Loucy (cell line): ENCODE measurements around the gene CREBBP.

ENCODE experiments used
- H2AFZ ChIP-seq: fragments of 200-600 bp; sonication (generic); 2 replicates; pipeline ENCODE4 v1.6.0; 2016; ENCODE audit warnings: antibody characterized with exemption, mild to moderate bottlenecking, low read length, moderate library complexity
- H3F3A ChIP-seq: fragments of 200-600 bp; 2 replicates; pipeline ENCODE4 v1.6.0; 2016; ENCODE audit warnings: antibody characterized with exemption, low read depth, mild to moderate bottlenecking
- H3K27me3 ChIP-seq: fragments of 200-600 bp; sonication (generic); 2 replicates; pipeline ENCODE4 v1.6.1; 2014; ENCODE audit warnings: low read length, mild to moderate bottlenecking; ENCODE audit not compliant: insufficient read depth, poor library complexity, severe bottlenecking
- H3K36me3 ChIP-seq: fragments of 200-600 bp; sonication (generic); 2 replicates; pipeline ENCODE4 v1.6.1; 2016; ENCODE audit warnings: low read length; ENCODE audit not compliant: insufficient read depth
- H3K4me1 ChIP-seq: fragments of 200-600 bp; sonication (generic); 2 replicates; pipeline ENCODE4 v1.5.1; 2014; ENCODE audit warnings: low read length, mild to moderate bottlenecking; ENCODE audit not compliant: insufficient read depth, poor library complexity, severe bottlenecking
- H3K4me2 ChIP-seq: fragments of 200-600 bp; sonication (generic); 2 replicates; pipeline ENCODE4 v1.6.0; 2014; ENCODE audit warnings: antibody characterized with exemption, low read length, low read depth, mild to moderate bottlenecking; ENCODE audit not compliant: poor library complexity, severe bottlenecking
- H3K4me3 ChIP-seq: fragments of 200-600 bp; sonication (generic); 2 replicates; pipeline ENCODE4 v1.5.1; 2014; ENCODE audit warnings: low read length, mild to moderate bottlenecking, mixed read lengths; ENCODE audit not compliant: poor library complexity, severe bottlenecking
- H3K79me2 ChIP-seq: fragments of 200-600 bp; sonication (generic); 2 replicates; pipeline ENCODE4 v1.6.1; 2014; ENCODE audit warnings: low read length; ENCODE audit not compliant: insufficient read depth
- H3K9ac ChIP-seq: fragments of 200-600 bp; sonication (generic); 2 replicates; pipeline ENCODE4 v1.6.0; 2014; ENCODE audit warnings: mild to moderate bottlenecking, low read depth, low read length, moderate library complexity; ENCODE audit not compliant: poor library complexity, severe bottlenecking
- H3K9me2 ChIP-seq: fragments of 200-600 bp; sonication (generic); replicated peaks from 2 replicates; pipeline ENCODE4 v1.6.1; 2016; ENCODE audit warnings: low read depth, low read length, mixed read lengths
- H3K9me3 ChIP-seq: fragments of 200-600 bp; sonication (generic); 2 replicates; pipeline ENCODE4 v1.6.1; 2014; ENCODE audit warnings: mild to moderate bottlenecking, antibody characterized with exemption, low read length, low read depth; ENCODE audit not compliant: insufficient read depth
- H4K20me1 ChIP-seq: fragments of 200-600 bp; sonication (generic); 2 replicates; pipeline ENCODE4 v1.6.0; 2014; ENCODE audit warnings: antibody characterized with exemption, low read length, mild to moderate bottlenecking; ENCODE audit not compliant: insufficient read depth, poor library complexity, severe bottlenecking
- EZH2phosphoT487 ChIP-seq: fragments of 200-600 bp; IDR thresholded peaks from 2 replicates; pipeline ENCODE4 v1.6.1; 2018; ENCODE audit warnings: antibody characterized with exemption, mild to moderate bottlenecking, moderate library complexity, borderline replicate concordance
- TF ChIP-seq, protein P1 (sequence below): fragments of 200-600 bp; sonication (generic); conservative IDR thresholded peaks from 2 replicates; pipeline ENCODE4 v1.5.1; 2014; ENCODE audit warnings: mild to moderate bottlenecking, antibody characterized with exemption, low read length

The CREBBP gene

DNA sequence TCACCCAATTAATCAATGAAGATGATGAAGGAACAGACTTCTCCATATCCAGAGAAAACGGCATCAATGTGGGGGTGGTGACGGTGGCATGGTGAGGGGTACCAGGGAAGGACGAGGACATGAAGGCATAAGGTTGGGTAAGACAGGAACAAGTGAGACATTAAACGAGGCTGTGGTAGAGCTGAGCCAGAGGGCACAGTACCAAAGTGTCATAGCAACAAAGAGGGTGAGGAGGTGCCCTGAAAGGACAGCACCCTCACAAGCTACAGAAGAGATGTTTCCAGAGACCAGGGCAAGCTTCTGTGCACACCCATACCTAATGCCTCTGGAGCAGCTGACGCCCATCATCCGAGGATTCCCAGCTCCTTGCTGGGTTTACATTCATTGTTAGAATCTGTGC lies 105.7 kb downstream of the CREBBP start:
- H3K9ac ChIP-seq = no peak overlapping the region
- no peaks in the 10 kb centered on the region for H3F3A ChIP-seq
- peaks cover 49% of the 10 kb centered on the region; the same call in 1 of the 2 replicates for H3K36me3 ChIP-seq
- H3K4me1 ChIP-seq = no peaks in the 10 kb centered on the region
- no peak for TF ChIP-seq EZH2phosphoT487
- TF ChIP-seq, protein P1, sequence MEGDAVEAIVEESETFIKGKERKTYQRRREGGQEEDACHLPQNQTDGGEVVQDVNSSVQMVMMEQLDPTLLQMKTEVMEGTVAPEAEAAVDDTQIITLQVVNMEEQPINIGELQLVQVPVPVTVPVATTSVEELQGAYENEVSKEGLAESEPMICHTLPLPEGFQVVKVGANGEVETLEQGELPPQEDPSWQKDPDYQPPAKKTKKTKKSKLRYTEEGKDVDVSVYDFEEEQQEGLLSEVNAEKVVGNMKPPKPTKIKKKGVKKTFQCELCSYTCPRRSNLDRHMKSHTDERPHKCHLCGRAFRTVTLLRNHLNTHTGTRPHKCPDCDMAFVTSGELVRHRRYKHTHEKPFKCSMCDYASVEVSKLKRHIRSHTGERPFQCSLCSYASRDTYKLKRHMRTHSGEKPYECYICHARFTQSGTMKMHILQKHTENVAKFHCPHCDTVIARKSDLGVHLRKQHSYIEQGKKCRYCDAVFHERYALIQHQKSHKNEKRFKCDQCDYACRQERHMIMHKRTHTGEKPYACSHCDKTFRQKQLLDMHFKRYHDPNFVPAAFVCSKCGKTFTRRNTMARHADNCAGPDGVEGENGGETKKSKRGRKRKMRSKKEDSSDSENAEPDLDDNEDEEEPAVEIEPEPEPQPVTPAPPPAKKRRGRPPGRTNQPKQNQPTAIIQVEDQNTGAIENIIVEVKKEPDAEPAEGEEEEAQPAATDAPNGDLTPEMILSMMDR = no peak
- H3K79me2 ChIP-seq = no peaks in the 10 kb centered on the region
- H3K27me3 ChIP-seq = no peaks in the 10 kb centered on the region
- no peak overlapping the region for H3K4me2 ChIP-seq
- H3K9me2 ChIP-seq = no peaks in the 10 kb centered on the region
- no peaks in the 10 kb centered on the region for H3K9me3 ChIP-seq
- H2AFZ ChIP-seq = no peak overlapping the region
- no peaks in the 10 kb centered on the region for H4K20me1 ChIP-seq
- no peak overlapping the region for H3K4me3 ChIP-seq

DNA sequence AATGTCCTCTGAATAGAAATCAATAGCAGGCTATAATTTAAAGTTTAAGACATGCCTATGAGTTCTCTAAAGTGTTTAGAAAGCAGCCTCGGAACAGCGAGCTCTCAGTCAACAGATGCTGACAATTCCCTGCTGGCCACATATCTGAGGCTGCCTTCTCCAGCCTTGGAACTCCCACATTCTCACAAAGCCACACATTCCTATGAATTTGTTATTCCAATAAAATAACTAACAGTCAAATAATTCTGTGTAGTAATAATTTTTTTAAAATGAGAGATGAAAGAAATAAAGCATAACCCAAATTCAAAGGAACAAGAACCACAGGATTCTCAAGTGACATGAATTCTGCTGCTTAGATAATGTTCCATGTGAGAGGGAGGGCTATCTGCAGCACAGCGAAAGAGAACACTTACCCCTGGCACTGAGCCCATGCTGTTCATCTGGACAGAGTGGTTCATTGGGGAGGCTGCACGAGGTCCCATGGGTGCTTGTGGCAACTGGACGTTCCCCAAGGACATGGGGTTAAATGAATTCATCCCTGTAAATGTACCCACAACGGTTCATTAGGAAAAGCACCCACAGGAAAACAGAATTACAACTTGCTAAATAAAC lies 106.3 kb downstream of the CREBBP start:
- Histone ChIP-seq H3K27me3 (no peaks in the 10 kb centered on the region), H3K36me3 (peaks cover 47% of the 10 kb centered on the region; the same call in 1 of the 2 replicates)

DNA sequence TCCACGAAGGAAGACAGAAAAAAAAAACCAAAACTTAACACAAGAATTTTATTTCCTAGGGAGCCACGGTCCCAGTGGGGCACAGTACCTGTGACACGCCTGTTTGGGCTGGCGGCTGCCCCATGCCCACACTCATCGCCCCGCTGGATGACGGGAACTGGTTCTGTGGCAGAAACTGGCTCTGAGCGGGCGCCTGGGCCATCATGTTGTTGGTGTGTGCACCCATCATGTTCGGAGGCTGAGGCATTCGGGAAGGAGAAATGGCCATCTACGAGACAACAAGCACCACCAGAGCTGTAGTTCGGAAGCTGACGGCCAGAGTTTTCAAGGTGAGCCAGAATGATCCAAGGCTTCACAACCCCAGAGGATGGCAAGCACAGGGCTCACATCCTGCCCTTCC lies 106.8 kb downstream of the CREBBP start:
- H3K27me3 ChIP-seq = no peaks in the 10 kb centered on the region
- H3K9me3 ChIP-seq = no peaks in the 10 kb centered on the region
- no peak overlapping the region for H2AFZ ChIP-seq
- H3K4me3 ChIP-seq = no peak overlapping the region
- no peak overlapping the region for H3K4me2 ChIP-seq
- no peaks in the 10 kb centered on the region for H3K79me2 ChIP-seq
- no peaks in the 10 kb centered on the region for H4K20me1 ChIP-seq
- H3K9me2 ChIP-seq = no peaks in the 10 kb centered on the region
- no peaks in the 10 kb centered on the region for H3K4me1 ChIP-seq
- no peak overlapping the region for H3K9ac ChIP-seq
- H3F3A ChIP-seq = no peaks in the 10 kb centered on the region
- TF ChIP-seq EZH2phosphoT487 = no peak
- TF ChIP-seq, protein P1 = no peak
- H3K36me3 ChIP-seq = peaks cover 53% of the 10 kb centered on the region; the same call in 1 of the 2 replicates

More for the DNA sequence above, 106.3 kb downstream of the CREBBP start:
- Histone ChIP-seq H3K4me1 (no peaks in the 10 kb centered on the region), H3K9me2 (no peaks in the 10 kb centered on the region), H4K20me1 (no peaks in the 10 kb centered on the region), H2AFZ (no peak overlapping the region), H3K4me2 (no peak overlapping the region), H3K9ac (no peak overlapping the region), H3F3A (no peaks in the 10 kb centered on the region), H3K9me3 (no peaks in the 10 kb centered on the region), H3K79me2 (no peaks in the 10 kb centered on the region), H3K4me3 (no peak overlapping the region)
- TF ChIP-seq EZH2phosphoT487 = no peak

DNA sequence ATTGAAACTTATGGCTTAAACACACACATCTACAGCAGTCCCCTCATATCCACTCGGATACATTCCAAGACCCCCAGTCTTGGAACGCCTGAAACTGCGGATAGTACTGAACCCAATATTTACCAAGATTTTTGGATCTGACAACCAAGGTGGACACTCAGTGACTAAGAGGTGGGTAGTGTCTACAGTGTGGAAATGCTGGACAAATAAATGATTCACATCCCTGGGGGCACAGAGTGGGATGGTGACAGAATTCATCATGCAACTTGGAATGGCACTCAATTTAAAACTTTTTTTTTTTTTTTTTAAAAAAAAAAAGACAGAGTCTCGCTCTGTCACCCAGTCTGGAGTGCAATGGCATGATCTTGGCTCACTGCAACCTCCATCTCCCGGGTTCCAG lies 109.0 kb downstream of the CREBBP start:
- Histone ChIP-seq H3K4me2 (no peak overlapping the region), H3K9me3 (no peaks in the 10 kb centered on the region), H2AFZ (no peak overlapping the region), H3K27me3 (no peaks in the 10 kb centered on the region), H3K36me3 (peaks cover 60% of the 10 kb centered on the region; the same call in 1 of the 2 replicates), H3F3A (no peaks in the 10 kb centered on the region), H3K4me1 (no peaks in the 10 kb centered on the region), H3K4me3 (no peak overlapping the region), H3K79me2 (no peaks in the 10 kb centered on the region), H3K9me2 (no peaks in the 10 kb centered on the region), H4K20me1 (no peaks in the 10 kb centered on the region), H3K9ac (no peak overlapping the region)
- TF ChIP-seq, protein P1 = no peak
- no peak for TF ChIP-seq EZH2phosphoT487
